ENCODE results near the gene CENPF. TPM values are rescaled to one million over a fixed set of nuclear protein-coding genes. Genes with fewer than 3 reads are reported as not detected.

Gene CENPF
- total RNA-seq, 4 donors from 2014 or later = 5.0 to 7.8 (median 5.9) TPM

GRCh38 chr1:214638459-214638807, 35.4 kb downstream of the CENPF start:
- no peak overlapping the region for H3K27ac ChIP-seq
- no peaks in the 10 kb centered on the region for H3K9me3 ChIP-seq
- no peaks in the 10 kb centered on the region for H3K27me3 ChIP-seq
- 88% methylated on average over 6 of the region's 6 CpGs for WGBS
- no peaks in the 10 kb centered on the region for H3K36me3 ChIP-seq
- DNase-seq (ENCODE audit: low spot score in 2 of 2) = no peak
- no peak for TF ChIP-seq POLR2AphosphoS5 (IDR thresholded peaks at IDR 0.05)
- no peak for TF ChIP-seq POLR2A (IDR thresholded peaks at IDR 0.05)
- TF ChIP-seq CTCF (IDR thresholded peaks at IDR 0.05) = no peak
- no peak for TF ChIP-seq EP300 (IDR thresholded peaks at IDR 0.05)
- H3K4me1 ChIP-seq = no peaks in the 10 kb centered on the region
- H3K4me3 ChIP-seq = no peak overlapping the region

- Histone ChIP-seq H3K4me1 (no peaks in the 10 kb centered on the region), H3K36me3 (no peaks in the 10 kb centered on the region), H3K27ac (no peak overlapping the region), H3K4me3 (no peak overlapping the region), H3K9me3 (no peaks in the 10 kb centered on the region), H3K27me3 (no peaks in the 10 kb centered on the region)
- TF ChIP-seq POLR2AphosphoS5 (IDR thresholded peaks at IDR 0.05) (no peak), POLR2A (IDR thresholded peaks at IDR 0.05) (no peak), EP300 (IDR thresholded peaks at IDR 0.05) (no peak), CTCF (IDR thresholded peaks at IDR 0.05) (no peak)
- 95% methylated on average over 3 of the region's 3 CpGs for WGBS
- no peak for DNase-seq (ENCODE audit: low spot score in 2 of 2)
Measured at GRCh38 chr1:214638997-214639396, 36.0 kb downstream of the CENPF start.

GRCh38 chr1:214640431-214641213, 37.6 kb downstream of the CENPF start:
- WGBS = 85% methylated on average over 6 of the region's 6 CpGs
- DNase-seq (ENCODE audit: low spot score in 2 of 2) = no peak

GRCh38 chr1:214641214-214641895, 38.4 kb downstream of the CENPF start:
- 92% methylated on average over 2 of the region's 2 CpGs for WGBS
- no peaks in the 10 kb centered on the region for H3K36me3 ChIP-seq
- no peaks in the 10 kb centered on the region for H3K9me3 ChIP-seq
- no peak for DNase-seq (ENCODE audit: low spot score in 2 of 2)
- H3K27me3 ChIP-seq = no peaks in the 10 kb centered on the region
- H3K4me3 ChIP-seq = no peak overlapping the region
- TF ChIP-seq POLR2A (IDR thresholded peaks at IDR 0.05) (no peak), EP300 (IDR thresholded peaks at IDR 0.05) (no peak), CTCF (IDR thresholded peaks at IDR 0.05) (no peak), POLR2AphosphoS5 (IDR thresholded peaks at IDR 0.05) (no peak)
- no peak overlapping the region for H3K27ac ChIP-seq
- H3K4me1 ChIP-seq = no peaks in the 10 kb centered on the region

More at GRCh38 chr1:214640431-214641213, 37.6 kb downstream of the CENPF start:
- Histone ChIP-seq H3K4me3 (no peak overlapping the region), H3K4me1 (no peaks in the 10 kb centered on the region), H3K27me3 (no peaks in the 10 kb centered on the region), H3K9me3 (no peaks in the 10 kb centered on the region), H3K27ac (no peak overlapping the region), H3K36me3 (no peaks in the 10 kb centered on the region)
- TF ChIP-seq POLR2AphosphoS5 (IDR thresholded peaks at IDR 0.05) = no peak
- TF ChIP-seq EP300 (IDR thresholded peaks at IDR 0.05) = no peak
- TF ChIP-seq POLR2A (IDR thresholded peaks at IDR 0.05) = no peak
- TF ChIP-seq CTCF (IDR thresholded peaks at IDR 0.05) = no peak

GRCh38 chr1:214643030-214643429, 40.0 kb downstream of the CENPF start:
- Histone ChIP-seq H3K27me3 (no peaks in the 10 kb centered on the region), H3K27ac (no peak overlapping the region), H3K4me1 (no peaks in the 10 kb centered on the region), H3K36me3 (no peaks in the 10 kb centered on the region), H3K4me3 (no peak overlapping the region), H3K9me3 (no peaks in the 10 kb centered on the region)
- 97% methylated on average over 8 of the region's 8 CpGs for WGBS
- TF ChIP-seq POLR2AphosphoS5 (IDR thresholded peaks at IDR 0.05) (no peak), EP300 (IDR thresholded peaks at IDR 0.05) (no peak), CTCF (IDR thresholded peaks at IDR 0.05) (no peak), POLR2A (IDR thresholded peaks at IDR 0.05) (no peak)
- no peak for DNase-seq (ENCODE audit: low spot score in 2 of 2)

Data from suprapubic skin (tissue), 4 donors.